ENCODE measurements around the gene FLNB.

FLNB gene

GRCh38 chr3:58013099-58013498 is 4.9 kb downstream of the FLNB start:
- peak overlapping the region; percentile 56 to 79 (median 71) for H3K27ac Mint-ChIP-seq
- H3K27me3 Mint-ChIP-seq (ENCODE audit: low read depth) = peaks cover 3% of the 10 kb centered on the region
- peaks cover 62% of the 10 kb centered on the region for H3K4me1 Mint-ChIP-seq
- peak overlapping the region; percentile 44 to 74 (median 65) for H3K4me3 Mint-ChIP-seq
- no peaks in the 10 kb centered on the region for H3K36me3 Mint-ChIP-seq (ENCODE audit: low read depth)
- H3K9me3 Mint-ChIP-seq = no peaks in the 10 kb centered on the region
- no peak for TF ChIP-seq CTCF (IDR thresholded peaks at IDR 0.05; ENCODE audit: unreplicated experiment in 3 of 3)

GRCh38 chr3:58013973-58014649 is 5.9 kb downstream of the FLNB start:
- Mint-ChIP-seq H3K4me1 (peaks cover 66% of the 10 kb centered on the region), H3K27ac (peak overlapping the region; percentile 81 to 89 (median 82)), H3K36me3 (ENCODE audit: low read depth) (no peaks in the 10 kb centered on the region), H3K9me3 (no peaks in the 10 kb centered on the region), H3K4me3 (peak overlapping the region; percentile 43 to 63 (median 60)), H3K27me3 (ENCODE audit: low read depth) (peaks cover 3% of the 10 kb centered on the region)
- TF ChIP-seq CTCF (IDR thresholded peaks at IDR 0.05; ENCODE audit: unreplicated experiment in 3 of 3) = no peak

- Mint-ChIP-seq H3K4me3 (no peak overlapping the region), H3K27ac (peak overlapping the region; percentile 63 to 74 (median 69)), H3K27me3 (ENCODE audit: low read depth) (no peaks in the 10 kb centered on the region), H3K4me1 (peaks cover 73% of the 10 kb centered on the region), H3K36me3 (ENCODE audit: low read depth) (no peaks in the 10 kb centered on the region), H3K9me3 (no peaks in the 10 kb centered on the region)
- TF ChIP-seq CTCF (IDR thresholded peaks at IDR 0.05; ENCODE audit: unreplicated experiment in 3 of 3) = no peak
Measured at GRCh38 chr3:58015520-58015915, 7.3 kb downstream of the FLNB start.

- Mint-ChIP-seq H3K9me3 (no peaks in the 10 kb centered on the region), H3K27me3 (ENCODE audit: low read depth) (no peaks in the 10 kb centered on the region)
Measured at GRCh38 chr3:58016710-58017109, 8.5 kb downstream of the FLNB start.

GRCh38 chr3:58018892-58019742 is 10.9 kb downstream of the FLNB start:
- Mint-ChIP-seq H3K4me3 (peak overlapping the region in 1 of 3 experiments; percentile 3), H3K9me3 (no peaks in the 10 kb centered on the region), H3K27ac (peak overlapping the region; percentile 88 to 93 (median 89)), H3K27me3 (ENCODE audit: low read depth) (no peaks in the 10 kb centered on the region), H3K4me1 (peaks cover 58% of the 10 kb centered on the region), H3K36me3 (ENCODE audit: low read depth) (no peaks in the 10 kb centered on the region)
- TF ChIP-seq CTCF (IDR thresholded peaks at IDR 0.05; ENCODE audit: unreplicated experiment in 3 of 3) = no peak

More at GRCh38 chr3:58016710-58017109, 8.5 kb downstream of the FLNB start:
- peaks cover 70% of the 10 kb centered on the region for H3K4me1 Mint-ChIP-seq
- H3K4me3 Mint-ChIP-seq = peak overlapping the region in 1 of 3 experiments; percentile 26
- TF ChIP-seq CTCF (IDR thresholded peaks at IDR 0.05; ENCODE audit: unreplicated experiment in 3 of 3) = no peak
- H3K27ac Mint-ChIP-seq = peak overlapping the region; percentile 69 to 91 (median 83)
- H3K36me3 Mint-ChIP-seq (ENCODE audit: low read depth) = no peaks in the 10 kb centered on the region
